Testis (tissue), 2 donors: ENCODE measurements around the gene SMARCB1.

Experiments used
- POLR2A ChIP-seq: fragments of 450-650 bp; IDR thresholded peaks from one replicate; pipeline ENCODE4 v1.6.1; 2017; ENCODE audit warnings: antibody characterized with exemption, mild to moderate bottlenecking, moderate library complexity
- TF ChIP-seq, protein P1 (sequence below), 3 experiments: fragments of 450-650 bp in 2 of 3; fragments of 200-600 bp in 1 of 3; sonication (generic) in 1 of 3; IDR thresholded peaks; one replicate each; pipeline ENCODE4 v1.5.1; 2016 to 2019; ENCODE audit warnings: antibody characterized with exemption in 3 of 3, mild to moderate bottlenecking in 2 of 3, moderate library complexity in 1 of 3

DNA sequence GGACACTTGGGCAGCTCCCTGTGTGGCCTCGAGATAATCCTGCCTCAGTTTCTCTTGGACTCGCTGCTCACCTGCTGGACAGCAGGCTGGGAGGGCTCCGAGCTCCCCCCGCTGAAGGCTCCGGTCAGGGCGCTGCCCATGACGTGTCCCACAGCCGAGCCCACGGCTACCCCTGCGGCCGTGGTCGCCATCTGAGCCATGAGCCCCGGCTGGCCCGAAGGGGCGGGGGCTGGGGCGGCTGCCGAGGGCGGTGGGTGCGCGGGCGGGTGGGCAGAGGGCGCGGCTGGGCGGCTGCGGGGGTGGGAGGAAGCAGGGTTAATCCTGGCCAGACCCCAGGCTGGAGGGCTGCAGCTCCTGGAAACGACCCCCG is 19.5 kb upstream of the SMARCB1 start:
- TF ChIP-seq, protein P1, sequence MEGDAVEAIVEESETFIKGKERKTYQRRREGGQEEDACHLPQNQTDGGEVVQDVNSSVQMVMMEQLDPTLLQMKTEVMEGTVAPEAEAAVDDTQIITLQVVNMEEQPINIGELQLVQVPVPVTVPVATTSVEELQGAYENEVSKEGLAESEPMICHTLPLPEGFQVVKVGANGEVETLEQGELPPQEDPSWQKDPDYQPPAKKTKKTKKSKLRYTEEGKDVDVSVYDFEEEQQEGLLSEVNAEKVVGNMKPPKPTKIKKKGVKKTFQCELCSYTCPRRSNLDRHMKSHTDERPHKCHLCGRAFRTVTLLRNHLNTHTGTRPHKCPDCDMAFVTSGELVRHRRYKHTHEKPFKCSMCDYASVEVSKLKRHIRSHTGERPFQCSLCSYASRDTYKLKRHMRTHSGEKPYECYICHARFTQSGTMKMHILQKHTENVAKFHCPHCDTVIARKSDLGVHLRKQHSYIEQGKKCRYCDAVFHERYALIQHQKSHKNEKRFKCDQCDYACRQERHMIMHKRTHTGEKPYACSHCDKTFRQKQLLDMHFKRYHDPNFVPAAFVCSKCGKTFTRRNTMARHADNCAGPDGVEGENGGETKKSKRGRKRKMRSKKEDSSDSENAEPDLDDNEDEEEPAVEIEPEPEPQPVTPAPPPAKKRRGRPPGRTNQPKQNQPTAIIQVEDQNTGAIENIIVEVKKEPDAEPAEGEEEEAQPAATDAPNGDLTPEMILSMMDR (IDR thresholded peaks at IDR 0.05), result no peak
- TF ChIP-seq POLR2A, result no peak
